GM19328 (cell line): ENCODE data around the gene MINDY1.

Experiments
- ATAC-seq: cut with Tn5 transposase; IDR thresholded peaks from one replicate; pipeline ENCODE4 v1.9.1; 2021; ENCODE audit warnings: mild to moderate bottlenecking, moderate library complexity; ENCODE audit not compliant: unreplicated experiment

MINDY1 gene, protein sequence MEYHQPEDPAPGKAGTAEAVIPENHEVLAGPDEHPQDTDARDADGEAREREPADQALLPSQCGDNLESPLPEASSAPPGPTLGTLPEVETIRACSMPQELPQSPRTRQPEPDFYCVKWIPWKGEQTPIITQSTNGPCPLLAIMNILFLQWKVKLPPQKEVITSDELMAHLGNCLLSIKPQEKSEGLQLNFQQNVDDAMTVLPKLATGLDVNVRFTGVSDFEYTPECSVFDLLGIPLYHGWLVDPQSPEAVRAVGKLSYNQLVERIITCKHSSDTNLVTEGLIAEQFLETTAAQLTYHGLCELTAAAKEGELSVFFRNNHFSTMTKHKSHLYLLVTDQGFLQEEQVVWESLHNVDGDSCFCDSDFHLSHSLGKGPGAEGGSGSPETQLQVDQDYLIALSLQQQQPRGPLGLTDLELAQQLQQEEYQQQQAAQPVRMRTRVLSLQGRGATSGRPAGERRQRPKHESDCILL

DNA sequence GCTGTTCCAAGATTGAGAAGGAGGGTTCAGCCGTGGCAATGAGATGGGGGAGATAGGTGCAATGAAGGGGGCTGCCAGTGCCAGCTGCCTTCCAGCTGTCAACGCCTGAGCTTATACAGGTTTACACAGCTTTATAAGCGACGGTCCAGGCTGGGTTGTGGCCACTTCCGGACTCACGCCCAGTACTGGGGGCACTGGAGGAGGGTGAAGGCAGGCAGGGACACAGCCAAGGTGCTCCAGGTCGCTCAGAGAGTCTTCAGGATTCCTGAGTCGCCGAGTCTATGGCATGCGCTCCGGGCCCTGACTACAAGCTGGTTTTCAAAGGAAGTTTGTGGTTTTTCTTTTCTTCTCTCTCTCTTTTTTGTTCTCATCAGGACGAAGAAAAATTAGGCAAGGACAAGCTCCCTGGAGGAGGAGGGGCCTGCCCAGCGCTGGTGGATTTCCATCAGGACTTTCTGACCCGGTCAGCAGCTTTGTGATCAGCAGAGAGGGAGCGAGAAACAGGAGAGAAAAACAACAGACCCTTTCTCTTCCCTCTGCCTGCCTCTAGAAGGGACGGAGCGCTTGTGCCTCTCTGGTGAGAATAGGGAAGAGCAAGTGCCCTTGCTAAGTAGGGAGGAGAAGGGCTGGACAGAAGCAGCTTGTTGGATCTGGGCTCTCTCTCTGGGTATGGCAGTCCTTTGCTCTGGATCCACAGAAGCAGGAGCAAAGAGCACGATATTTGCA is at the start of gene MINDY1:
TSS of gene MINDY1 (minus strand) at position 576 of the 726 bp plus-strand sequence. CDS start 4,285 bp downstream, outside the sequence.
- ATAC-seq, result no peak

GRCh38 chr1:151056149-151056548 is 49.4 kb upstream of the MINDY1 start:
- ATAC-seq, result no peak

GRCh38 chr1:151055581-151055980 is 48.9 kb upstream of the MINDY1 start:
- no peak for ATAC-seq

GRCh38 chr1:151054971-151055547 is 48.4 kb upstream of the MINDY1 start:
- ATAC-seq, result no peak

DNA sequence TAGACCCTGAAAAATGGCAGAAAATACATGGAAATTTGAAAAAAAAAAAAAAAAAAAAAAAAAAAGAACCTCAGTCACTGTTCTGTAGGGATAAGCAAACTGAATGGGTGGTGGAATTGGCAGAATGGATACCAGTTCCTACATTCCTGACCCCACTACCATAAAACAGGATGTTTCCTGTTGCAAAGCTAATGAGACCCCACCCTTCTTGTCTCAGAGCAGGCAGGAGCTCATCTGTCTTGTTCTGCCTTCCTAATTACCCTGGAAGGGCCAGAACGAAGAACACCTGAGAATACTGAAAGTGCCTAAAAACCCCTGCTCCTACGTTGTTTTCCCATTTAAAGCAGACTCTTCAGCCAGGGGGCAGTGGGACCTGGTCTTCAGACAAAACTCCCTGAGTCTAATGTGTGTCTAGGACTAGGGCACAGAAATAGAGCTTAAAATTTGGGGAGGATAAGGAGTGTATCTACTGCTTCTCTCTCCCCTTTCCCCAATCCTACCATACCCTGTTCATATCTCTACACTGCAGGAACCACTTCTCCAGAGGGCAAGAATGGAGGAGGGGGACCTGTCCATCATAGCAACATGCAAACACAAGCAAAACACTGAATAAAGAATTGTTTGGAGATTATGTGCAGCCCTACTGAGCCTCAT is 44.8 kb upstream of the MINDY1 start:
- no peak for ATAC-seq

GRCh38 chr1:151050051-151050688 is 43.5 kb upstream of the MINDY1 start:
- no peak for ATAC-seq

GRCh38 chr1:151049458-151049857 is 42.8 kb upstream of the MINDY1 start:
- no peak for ATAC-seq

DNA sequence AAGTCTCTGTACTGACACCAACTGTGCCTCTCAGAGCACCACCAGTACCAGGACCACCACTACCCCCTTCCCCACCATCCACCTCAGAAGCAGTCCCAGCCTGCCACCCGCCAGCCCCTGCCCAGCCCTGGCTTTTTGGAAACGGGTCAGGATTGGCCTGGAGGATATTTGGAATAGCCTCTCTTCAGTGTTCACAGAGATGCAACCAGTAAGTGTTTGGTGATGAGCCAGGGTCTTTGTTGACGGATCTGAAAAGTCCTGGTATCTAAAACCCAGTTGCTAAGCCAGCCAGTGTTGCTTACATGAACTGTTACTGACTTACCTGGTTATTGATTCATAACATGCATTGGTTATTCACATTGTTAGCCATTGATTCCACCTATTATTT is 41.9 kb upstream of the MINDY1 start:
- ATAC-seq, result no peak

GRCh38 chr1:151047925-151048644 is 41.4 kb upstream of the MINDY1 start:
- peak; percentile 53 for ATAC-seq

- ATAC-seq, result no peak
Measured at GRCh38 chr1:151047591-151047924, 40.9 kb upstream of the MINDY1 start, which contains the start of gene C1orf56. Gene C1orf56, plus strand, starts transcription at chr1:151047751. Its CDS starts 97 bp downstream, at chr1:151047848.

DNA sequence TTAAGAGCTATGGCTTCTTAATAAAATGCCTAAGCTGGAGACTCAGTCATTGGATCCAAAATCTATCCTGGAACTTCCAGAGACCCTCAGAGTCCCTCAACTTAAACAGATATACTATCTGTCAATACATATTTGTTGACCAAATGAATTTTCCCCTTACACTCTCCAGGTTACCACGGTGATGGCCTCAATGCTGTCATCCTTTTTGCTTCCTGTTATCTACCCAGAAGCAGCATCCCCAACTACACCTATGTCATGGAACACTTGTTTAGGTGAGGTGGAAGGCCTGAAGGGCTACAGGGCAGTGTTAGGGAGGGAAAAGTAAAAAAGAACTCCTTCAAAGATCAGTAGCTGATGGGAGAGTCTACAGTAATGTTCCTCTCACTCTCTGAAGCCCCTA is 36.5 kb upstream of the MINDY1 start:
- no peak for ATAC-seq

GRCh38 chr1:151039521-151039920 is 32.8 kb upstream of the MINDY1 start:
- ATAC-seq, result no peak

DNA sequence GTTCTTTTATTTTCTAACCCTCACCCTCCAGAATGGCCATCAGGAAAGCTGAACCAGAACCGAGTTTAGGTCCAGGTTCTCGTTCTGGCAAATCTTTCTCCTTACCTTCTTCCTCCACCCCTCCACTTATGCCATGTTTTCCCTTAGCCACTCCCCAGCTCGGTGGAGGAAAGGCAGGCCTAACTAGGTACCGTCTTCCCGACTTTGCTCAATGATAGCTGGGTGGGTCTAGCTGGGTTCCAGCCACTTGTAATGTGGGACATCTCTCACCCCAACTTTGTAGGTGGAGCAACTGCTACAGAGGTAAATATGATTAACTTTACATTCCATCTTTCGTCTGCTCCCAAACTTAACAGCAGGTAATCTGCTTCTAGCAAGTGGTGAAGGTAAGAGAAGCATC is 30.3 kb upstream of the MINDY1 start:
- ATAC-seq, result no peak

- no peak for ATAC-seq
Measured at GRCh38 chr1:151036356-151036755, 29.7 kb upstream of the MINDY1 start, which contains the start of gene BNIPL. Gene BNIPL, plus strand, starts transcription at chr1:151036586. Its CDS starts 140 bp downstream, at chr1:151036726.

- ATAC-seq, result no peak
Measured at GRCh38 chr1:151035167-151035566, 28.5 kb upstream of the MINDY1 start.

GRCh38 chr1:151032164-151032563 is 25.5 kb upstream of the MINDY1 start:
- no peak for ATAC-seq

- no peak for ATAC-seq
Measured at GRCh38 chr1:151026460-151026859, 19.8 kb upstream of the MINDY1 start.

DNA sequence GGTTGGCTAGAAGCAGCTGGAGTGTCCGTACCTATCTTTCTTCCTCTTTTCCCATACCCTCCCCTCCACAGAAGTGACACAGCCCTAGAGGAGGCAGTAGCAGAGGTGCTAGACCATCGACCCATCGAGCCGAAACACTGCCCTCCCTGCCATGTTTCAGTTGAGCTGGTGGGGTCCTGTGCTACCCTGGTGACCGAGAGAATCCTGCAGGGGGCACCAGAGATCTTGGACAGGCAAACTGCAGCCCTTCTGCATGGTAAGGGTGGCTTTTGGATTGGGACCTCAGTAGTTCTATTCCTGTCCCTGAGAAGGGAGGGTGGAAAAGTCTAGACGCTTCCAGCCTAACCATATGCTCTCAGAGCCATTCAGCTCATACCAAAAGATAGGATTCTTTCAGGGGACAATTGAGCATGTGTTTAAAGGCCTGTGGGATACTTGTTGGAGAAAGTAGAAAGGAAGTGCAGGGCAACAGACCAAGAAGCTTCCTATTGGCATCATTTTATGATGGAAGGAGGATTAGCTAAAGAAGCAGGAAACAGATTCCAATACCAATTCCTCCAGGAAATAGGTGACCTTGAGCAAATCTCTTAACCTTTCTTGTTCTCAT is 17.9 kb upstream of the MINDY1 start:
- ATAC-seq, result no peak

GRCh38 chr1:151013518-151013917 is 6.8 kb upstream of the MINDY1 start:
- ATAC-seq, result no peak
